Esophagus squamous epithelium (tissue), 5 donors: ENCODE data around the gene PRKG1. TPM values are rescaled to one million over a fixed set of nuclear protein-coding genes. Genes with fewer than 3 reads are reported as not detected.

ENCODE experiments used
- DNase-seq: peaks from one replicate; lab custom pipeline; 2025; lab: John Stamatoyannopoulos, UW
- H3K27ac ChIP-seq, 4 donors: fragments of 200-600 bp; sonication (generic); one replicate each; pipeline ENCODE4 v1.5.1; 2016 to 2019; ENCODE audit warnings: mild to moderate bottlenecking in 1 of 4
- H3K27me3 ChIP-seq, 4 donors: fragments of 200-600 bp; sonication (generic); 1 replicate in 3 of 4; 2 replicates in 1 of 4; pipeline versions ENCODE4 v1.5.1 to v1.6.0; 2017 to 2021; ENCODE audit warnings: antibody characterized with exemption in 1 of 4
- H3K36me3 ChIP-seq, 3 donors: fragments of 200-600 bp; sonication (generic); one replicate each; pipeline ENCODE4 v1.5.1; 2016 to 2019
- H3K4me1 ChIP-seq, 3 donors: fragments of 200-600 bp; sonication (generic); one replicate each; pipeline ENCODE4 v1.5.1; 2017 to 2019
- H3K4me3 ChIP-seq, 4 donors: fragments of 200-600 bp; sonication (generic); 1 replicate in 3 of 4; 2 replicates in 1 of 4; pipeline ENCODE4 v1.5.1; 2016 to 2019; ENCODE audit warnings: mild to moderate bottlenecking in 2 of 4, moderate library complexity in 1 of 4
- H3K9me3 ChIP-seq, 3 donors: fragments of 200-600 bp; sonication (generic); one replicate each; pipeline ENCODE4 v1.5.1; 2016 to 2019
- POLR2A ChIP-seq, 4 donors: fragments of 450-650 bp; IDR thresholded peaks; one replicate each; pipeline ENCODE4 v1.6.1; 2017; ENCODE audit warnings: antibody characterized with exemption in 4 of 4, mild to moderate bottlenecking in 4 of 4, moderate library complexity in 3 of 4
- WGBS, 2 donors: methylation state at CpG; one replicate each; pipeline ENCODE4 v1.1.5; 2018; 5-methylcytosine and 5-hydroxymethylcytosine counted together
- intact Hi-C: fragments of 100-400 bp; cut with DNase I; formaldehyde crosslinking; loops from one replicate; pipeline ENCODE4 v1.15.0; 2022
- total RNA-seq, 4 donors: library from RNA; depleted of rRNA; stranded (reverse); fragments of >200 nt; gene quantifications; one replicate each; pipeline ENCODE4 v1.1.0, GENCODE V29; 2016
- TF ChIP-seq, protein P1 (sequence below), 6 experiments: fragments of 450-650 bp in 4 of 6; fragments of 200-600 bp in 2 of 6; sonication (generic) in 2 of 6; IDR thresholded peaks; one replicate each; pipeline ENCODE4 v1.5.1; 2016 to 2019; ENCODE audit warnings: antibody characterized with exemption in 6 of 6, mild to moderate bottlenecking in 4 of 6, moderate library complexity in 4 of 6
- donor health status: DM: yes; HTN: yes; CAD: no.

Gene PRKG1
- total RNA-seq, 4 donors from 2014 or later = 2.0 to 10.9 (median 3.8) TPM

DNA sequence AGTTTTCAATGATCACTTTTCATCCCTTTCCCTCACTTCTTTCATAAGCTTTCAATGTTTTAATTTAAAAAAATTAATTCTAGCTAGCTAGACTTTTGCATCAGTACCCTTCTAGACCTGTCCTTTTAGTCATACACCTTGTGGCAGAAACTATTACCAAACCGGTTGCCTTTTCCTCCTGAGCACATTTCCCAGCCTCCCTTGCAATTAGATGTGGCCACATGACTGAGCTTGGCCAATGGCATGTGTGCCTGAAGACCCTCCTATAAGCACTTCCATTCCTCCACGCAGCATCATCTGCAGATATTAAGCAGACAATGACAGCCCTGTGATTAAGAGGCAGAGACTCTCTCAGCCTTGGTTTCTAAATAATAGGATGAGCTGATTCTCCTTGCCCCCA, 1252.1 kb downstream of the PRKG1 start:
- Histone ChIP-seq H3K27me3 (no peaks in the 10 kb centered on the region), H3K4me1 (no peaks in the 10 kb centered on the region), H3K27ac (no peak overlapping the region), H3K4me3 (no peak overlapping the region), H3K36me3 (no peaks in the 10 kb centered on the region), H3K9me3 (no peaks in the 10 kb centered on the region)
- TF ChIP-seq, protein P1, sequence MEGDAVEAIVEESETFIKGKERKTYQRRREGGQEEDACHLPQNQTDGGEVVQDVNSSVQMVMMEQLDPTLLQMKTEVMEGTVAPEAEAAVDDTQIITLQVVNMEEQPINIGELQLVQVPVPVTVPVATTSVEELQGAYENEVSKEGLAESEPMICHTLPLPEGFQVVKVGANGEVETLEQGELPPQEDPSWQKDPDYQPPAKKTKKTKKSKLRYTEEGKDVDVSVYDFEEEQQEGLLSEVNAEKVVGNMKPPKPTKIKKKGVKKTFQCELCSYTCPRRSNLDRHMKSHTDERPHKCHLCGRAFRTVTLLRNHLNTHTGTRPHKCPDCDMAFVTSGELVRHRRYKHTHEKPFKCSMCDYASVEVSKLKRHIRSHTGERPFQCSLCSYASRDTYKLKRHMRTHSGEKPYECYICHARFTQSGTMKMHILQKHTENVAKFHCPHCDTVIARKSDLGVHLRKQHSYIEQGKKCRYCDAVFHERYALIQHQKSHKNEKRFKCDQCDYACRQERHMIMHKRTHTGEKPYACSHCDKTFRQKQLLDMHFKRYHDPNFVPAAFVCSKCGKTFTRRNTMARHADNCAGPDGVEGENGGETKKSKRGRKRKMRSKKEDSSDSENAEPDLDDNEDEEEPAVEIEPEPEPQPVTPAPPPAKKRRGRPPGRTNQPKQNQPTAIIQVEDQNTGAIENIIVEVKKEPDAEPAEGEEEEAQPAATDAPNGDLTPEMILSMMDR (IDR thresholded peaks at IDR 0.05) = no peak
- no peak for TF ChIP-seq POLR2A (IDR thresholded peaks at IDR 0.05)
- no peak for DNase-seq
- WGBS, 2 donors = 69 to 87% methylated on average over 2 of the region's 2 CpGs
- intact Hi-C loops = no loop called here

- DNase-seq = no peak
- no peaks in the 10 kb centered on the region for H3K9me3 ChIP-seq
- WGBS, 2 donors = 67 to 72% methylated on average over 3 of the region's 3 CpGs
Observed at GRCh38 chr10:52331638-52332364, 1257.5 kb downstream of the PRKG1 start.

DNA sequence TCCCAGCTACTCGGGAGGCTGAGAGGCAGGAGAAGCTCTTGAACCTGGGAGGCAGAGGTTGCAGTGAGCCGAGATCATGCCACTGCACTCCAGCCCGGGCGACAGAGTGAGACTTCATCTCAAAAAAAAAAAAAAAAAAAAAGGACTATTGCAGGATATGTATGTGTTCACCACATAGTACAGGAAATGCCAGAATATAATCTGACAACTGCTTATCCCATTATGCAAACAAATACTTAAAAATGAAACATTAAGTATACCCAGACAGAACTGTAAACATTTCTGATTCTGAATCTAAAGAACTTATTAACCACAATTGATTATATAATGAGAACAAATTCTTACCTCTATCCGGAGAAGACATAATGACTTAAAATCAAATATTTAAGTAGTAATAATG, 1258.5 kb downstream of the PRKG1 start:
- Histone ChIP-seq H3K4me3 (no peak overlapping the region), H3K27ac (no peak overlapping the region), H3K36me3 (no peaks in the 10 kb centered on the region), H3K4me1 (no peaks in the 10 kb centered on the region), H3K27me3 (no peaks in the 10 kb centered on the region), H3K9me3 (no peaks in the 10 kb centered on the region)
- intact Hi-C loops = no loop called here
- TF ChIP-seq POLR2A (IDR thresholded peaks at IDR 0.05) = no peak
- TF ChIP-seq, protein P1 (IDR thresholded peaks at IDR 0.05) = no peak
- DNase-seq = no peak
- 65 to 71% methylated on average over 5 of the region's 5 CpGs for WGBS, 2 donors

More at GRCh38 chr10:52331638-52332364, 1257.5 kb downstream of the PRKG1 start:
- H3K4me1 ChIP-seq = no peaks in the 10 kb centered on the region
- no peak for TF ChIP-seq POLR2A (IDR thresholded peaks at IDR 0.05)
- TF ChIP-seq, protein P1 (IDR thresholded peaks at IDR 0.05) = no peak
- H3K4me3 ChIP-seq = no peak overlapping the region
- H3K27ac ChIP-seq = no peak overlapping the region
- no peaks in the 10 kb centered on the region for H3K36me3 ChIP-seq
- intact Hi-C loops = no loop called here
- no peaks in the 10 kb centered on the region for H3K27me3 ChIP-seq

DNA sequence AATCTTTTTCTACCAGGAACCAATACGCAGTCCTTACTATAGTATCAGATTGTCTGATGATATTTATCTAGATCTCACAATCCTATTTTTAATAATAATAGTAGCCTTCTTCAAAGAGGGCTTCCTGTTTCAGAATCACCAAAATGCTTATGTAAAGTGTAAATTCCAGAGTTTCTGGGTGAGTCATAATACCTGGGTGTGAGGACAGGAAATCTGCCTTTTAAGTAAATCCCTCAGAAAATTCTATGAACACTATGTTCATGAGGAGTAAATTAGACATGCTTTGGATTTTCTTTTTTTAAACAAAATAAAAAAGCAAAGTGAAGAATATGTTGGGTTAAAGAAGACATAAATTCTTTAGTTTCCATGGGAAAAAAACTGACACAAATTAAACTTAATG, 1260.3 kb downstream of the PRKG1 start:
- Histone ChIP-seq H3K27ac (no peak overlapping the region), H3K36me3 (no peaks in the 10 kb centered on the region), H3K4me3 (no peak overlapping the region), H3K9me3 (no peaks in the 10 kb centered on the region), H3K4me1 (no peaks in the 10 kb centered on the region), H3K27me3 (no peaks in the 10 kb centered on the region)
- TF ChIP-seq POLR2A (IDR thresholded peaks at IDR 0.05) = no peak
- TF ChIP-seq, protein P1 (IDR thresholded peaks at IDR 0.05) = no peak
- DNase-seq = no peak
- intact Hi-C loops = no loop called here
- 54 to 74% methylated on average over 1 of the region's 1 CpG for WGBS, 2 donors

- 24 to 37% methylated on average over 1 of the region's 1 CpG for WGBS, 2 donors
- H3K27ac ChIP-seq = no peak overlapping the region
- TF ChIP-seq, protein P1 (IDR thresholded peaks at IDR 0.05) = no peak
- TF ChIP-seq POLR2A (IDR thresholded peaks at IDR 0.05) = no peak
- intact Hi-C loops = no loop called here
- H3K4me1 ChIP-seq = no peaks in the 10 kb centered on the region
- H3K9me3 ChIP-seq = no peaks in the 10 kb centered on the region
- H3K36me3 ChIP-seq = no peaks in the 10 kb centered on the region
- no peak overlapping the region for H3K4me3 ChIP-seq
- no peaks in the 10 kb centered on the region for H3K27me3 ChIP-seq
- DNase-seq = no peak
Observed at GRCh38 chr10:52335665-52336064, 1261.4 kb downstream of the PRKG1 start.
